Suprapubic skin (tissue), 4 donors: ENCODE results near the gene C10orf67. TPM values are rescaled to one million over a fixed set of nuclear protein-coding genes. Genes with fewer than 3 reads are reported as not detected.

ENCODE experiments used
- DNase-seq, 2 donors: peaks; one replicate each; pipeline ENCODE4 v3.0.0-alpha.2; 2019; ENCODE audit warnings: low spot score in 2 of 2
- H3K27ac ChIP-seq: fragments of 200-600 bp; sonication (generic); one replicate; pipeline ENCODE4 v1.5.1; 2019
- H3K27me3 ChIP-seq: fragments of 200-600 bp; sonication (generic); one replicate; pipeline ENCODE4 v1.5.1; 2019
- H3K36me3 ChIP-seq: fragments of 200-600 bp; sonication (generic); one replicate; pipeline ENCODE4 v1.5.1; 2019
- H3K4me1 ChIP-seq: fragments of 200-600 bp; sonication (generic); one replicate; pipeline ENCODE4 v1.5.1; 2019
- H3K4me3 ChIP-seq: fragments of 200-600 bp; sonication (generic); one replicate; pipeline ENCODE4 v1.5.1; 2019; ENCODE audit warnings: mild to moderate bottlenecking
- H3K9me3 ChIP-seq: fragments of 200-600 bp; sonication (generic); one replicate; pipeline ENCODE4 v1.5.1; 2019
- EP300 ChIP-seq: sonication (generic); formaldehyde crosslinking; IDR thresholded peaks from one replicate; pipeline ENCODE4 v1.6.1; 2017; ENCODE audit warnings: antibody characterized with exemption
- POLR2A ChIP-seq, 2 donors: fragments of 450-650 bp; IDR thresholded peaks; one replicate each; pipeline ENCODE4 v1.6.1; 2017; ENCODE audit warnings: antibody characterized with exemption in 2 of 2, mild to moderate bottlenecking in 2 of 2, moderate library complexity in 2 of 2
- POLR2AphosphoS5 ChIP-seq, 3 donors: sonication (generic); formaldehyde crosslinking; IDR thresholded peaks; one replicate each; pipeline ENCODE4 v1.6.1; 2017; ENCODE audit warnings: antibody characterized with exemption in 3 of 3
- WGBS: methylation state at CpG from one replicate; pipeline ENCODE4 v1.1.5; 2018; 5-methylcytosine and 5-hydroxymethylcytosine counted together
- total RNA-seq, 4 donors: library from RNA; depleted of rRNA; stranded (reverse); fragments of >200 nt; gene quantifications; one replicate each; pipeline ENCODE4 v1.1.0, GENCODE V29; 2016
- TF ChIP-seq, protein P1 (sequence below), 2 donors: fragments of 200-600 bp in 1 of 2; fragments of 450-650 bp in 1 of 2; sonication (generic) in 1 of 2; IDR thresholded peaks; one replicate each; pipeline ENCODE4 v1.5.1; 2016 to 2019; ENCODE audit warnings: antibody characterized with exemption in 2 of 2, mild to moderate bottlenecking in 1 of 2, moderate library complexity in 1 of 2

C10orf67 gene
- total RNA-seq, 4 donors from 2014 or later: 0.93 to 1.5 (median 1.5) TPM

DNA sequence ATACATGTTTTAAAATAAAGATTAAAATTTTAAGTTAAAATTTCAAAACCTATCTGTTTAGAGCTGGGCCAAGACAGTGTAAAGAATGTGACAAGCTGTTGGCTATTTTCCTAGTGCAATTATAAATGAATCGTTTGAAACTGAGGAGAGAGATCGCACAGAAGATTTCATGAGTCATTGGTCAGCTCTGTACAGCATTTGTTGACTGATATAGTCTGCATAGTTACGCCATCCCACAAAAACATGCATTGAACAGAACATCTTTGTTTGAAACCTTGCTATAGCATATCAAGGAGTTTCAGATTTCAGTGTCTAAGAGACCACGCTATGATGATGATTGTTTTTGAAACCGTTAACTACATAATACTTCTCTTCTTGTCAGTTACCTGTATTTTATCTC is 1.3 kb upstream of the C10orf67 start:
- TF ChIP-seq, protein P1, sequence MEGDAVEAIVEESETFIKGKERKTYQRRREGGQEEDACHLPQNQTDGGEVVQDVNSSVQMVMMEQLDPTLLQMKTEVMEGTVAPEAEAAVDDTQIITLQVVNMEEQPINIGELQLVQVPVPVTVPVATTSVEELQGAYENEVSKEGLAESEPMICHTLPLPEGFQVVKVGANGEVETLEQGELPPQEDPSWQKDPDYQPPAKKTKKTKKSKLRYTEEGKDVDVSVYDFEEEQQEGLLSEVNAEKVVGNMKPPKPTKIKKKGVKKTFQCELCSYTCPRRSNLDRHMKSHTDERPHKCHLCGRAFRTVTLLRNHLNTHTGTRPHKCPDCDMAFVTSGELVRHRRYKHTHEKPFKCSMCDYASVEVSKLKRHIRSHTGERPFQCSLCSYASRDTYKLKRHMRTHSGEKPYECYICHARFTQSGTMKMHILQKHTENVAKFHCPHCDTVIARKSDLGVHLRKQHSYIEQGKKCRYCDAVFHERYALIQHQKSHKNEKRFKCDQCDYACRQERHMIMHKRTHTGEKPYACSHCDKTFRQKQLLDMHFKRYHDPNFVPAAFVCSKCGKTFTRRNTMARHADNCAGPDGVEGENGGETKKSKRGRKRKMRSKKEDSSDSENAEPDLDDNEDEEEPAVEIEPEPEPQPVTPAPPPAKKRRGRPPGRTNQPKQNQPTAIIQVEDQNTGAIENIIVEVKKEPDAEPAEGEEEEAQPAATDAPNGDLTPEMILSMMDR (IDR thresholded peaks at IDR 0.05): no peak
- TF ChIP-seq POLR2AphosphoS5 (IDR thresholded peaks at IDR 0.05) (no peak), EP300 (no peak), POLR2A (IDR thresholded peaks at IDR 0.05) (no peak)
- H3K27ac ChIP-seq: no peak overlapping the region
- no peaks in the 10 kb centered on the region for H3K9me3 ChIP-seq
- no peak overlapping the region for H3K4me3 ChIP-seq
- H3K36me3 ChIP-seq: no peaks in the 10 kb centered on the region
- peaks cover 7% of the 10 kb centered on the region for H3K27me3 ChIP-seq
- peaks cover 28% of the 10 kb centered on the region for H3K4me1 ChIP-seq
- no peak for DNase-seq
- WGBS: 40% methylated on average over 5 of the region's 5 CpGs

DNA sequence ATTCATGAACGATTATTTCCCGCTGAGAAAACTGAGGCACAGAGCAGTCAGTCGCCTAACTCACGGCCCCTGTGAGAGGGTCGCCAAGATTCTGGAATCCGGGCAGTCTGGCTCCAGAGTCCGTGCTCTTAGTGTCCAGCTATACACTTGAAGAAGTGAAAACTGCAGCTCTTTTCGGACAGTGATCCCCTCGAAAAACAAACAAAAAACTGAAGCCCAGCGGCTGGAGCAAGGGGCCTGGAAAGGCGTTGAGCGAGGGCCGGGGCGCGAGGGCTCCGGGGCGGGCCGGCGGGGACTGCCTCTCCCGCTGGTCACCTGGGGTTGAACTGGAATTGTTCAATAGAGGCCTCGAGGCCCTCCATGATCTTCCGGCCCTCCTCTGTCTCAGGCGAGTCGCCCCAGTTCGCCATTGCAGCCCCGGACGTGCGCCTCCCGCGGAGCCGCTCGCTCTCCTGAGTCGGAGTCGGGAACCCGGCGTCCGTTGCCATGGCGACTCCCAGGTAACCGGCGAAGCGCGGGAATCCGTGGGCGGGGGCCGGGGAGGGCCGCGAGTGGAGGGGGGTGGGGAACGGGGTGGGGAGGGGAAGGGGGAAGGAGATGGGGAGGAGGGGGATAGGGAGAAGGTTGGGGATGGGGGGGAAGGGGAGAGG is 881 bp downstream of the C10orf67 start:
- Histone ChIP-seq H3K9me3 (no peaks in the 10 kb centered on the region), H3K4me3 (peak overlapping the region; percentile 63), H3K27ac (no peak overlapping the region), H3K27me3 (peaks cover 7% of the 10 kb centered on the region), H3K36me3 (no peaks in the 10 kb centered on the region), H3K4me1 (peaks cover 28% of the 10 kb centered on the region)
- no peak for DNase-seq
- TF ChIP-seq, protein P1 (IDR thresholded peaks at IDR 0.05): no peak
- no peak for TF ChIP-seq POLR2AphosphoS5 (IDR thresholded peaks at IDR 0.05)
- TF ChIP-seq EP300: no peak
- TF ChIP-seq POLR2A (IDR thresholded peaks at IDR 0.05): no peak
- 39% methylated on average over 13 of the region's 48 CpGs for WGBS

DNA sequence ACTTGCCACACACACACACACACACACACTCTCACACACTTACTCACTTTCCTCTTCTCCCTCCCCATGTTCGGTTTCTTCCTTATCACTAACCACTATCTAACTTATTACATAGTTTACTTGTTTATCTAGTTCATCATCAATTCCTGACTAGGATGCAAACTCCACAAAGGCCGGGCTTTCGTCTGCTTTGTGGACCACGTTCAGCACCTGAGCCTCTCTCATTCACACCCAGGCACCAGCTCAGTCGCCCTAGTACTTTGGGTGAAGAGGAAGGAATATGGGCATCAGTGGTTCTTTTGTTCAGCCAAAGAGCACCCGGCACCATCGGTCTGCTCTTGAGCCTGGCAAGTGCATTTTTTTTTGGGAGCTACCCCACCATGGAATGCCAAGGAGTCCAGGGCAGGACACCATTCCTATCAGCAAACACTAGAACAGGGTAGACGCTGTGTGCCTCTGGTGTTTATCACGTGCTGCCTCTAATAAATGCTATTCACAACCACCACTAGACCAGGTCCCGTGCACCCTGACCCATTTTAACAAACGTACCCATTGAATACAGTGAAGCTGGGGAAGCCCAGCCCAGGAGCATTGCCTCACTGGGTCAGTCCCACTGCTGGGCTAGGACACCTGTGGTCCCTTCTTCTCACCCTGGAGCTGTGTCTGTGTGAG is 2.2 kb downstream of the C10orf67 start:
- DNase-seq: no peak
- Histone ChIP-seq H3K27me3 (peaks cover 7% of the 10 kb centered on the region), H3K27ac (no peak overlapping the region), H3K9me3 (no peaks in the 10 kb centered on the region), H3K4me1 (peaks cover 28% of the 10 kb centered on the region), H3K36me3 (no peaks in the 10 kb centered on the region), H3K4me3 (no peak overlapping the region)
- WGBS: 88% methylated on average over 11 of the region's 11 CpGs
- TF ChIP-seq POLR2A (IDR thresholded peaks at IDR 0.05) (no peak), EP300 (no peak), POLR2AphosphoS5 (IDR thresholded peaks at IDR 0.05) (no peak)
- TF ChIP-seq, protein P1 (IDR thresholded peaks at IDR 0.05): no peak

DNA sequence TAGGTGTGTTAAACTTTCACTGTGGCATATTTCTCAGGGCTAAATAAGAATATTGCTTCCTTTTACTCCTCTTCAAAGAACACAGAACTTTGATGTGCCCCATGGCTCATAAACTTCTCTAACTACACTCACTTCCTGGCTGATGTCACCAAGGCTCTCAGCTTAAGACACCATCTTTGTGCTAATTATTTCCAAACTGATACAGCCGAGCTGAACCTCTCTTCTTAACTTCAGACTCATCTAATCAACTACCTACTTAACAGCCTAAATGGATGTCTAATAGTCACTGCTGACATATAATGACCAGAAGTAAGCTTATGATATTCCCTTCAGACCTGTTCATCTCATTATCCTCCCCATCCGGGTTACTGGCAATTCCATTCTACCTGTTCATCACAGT is 3.6 kb downstream of the C10orf67 start:
- TF ChIP-seq POLR2A (IDR thresholded peaks at IDR 0.05) (no peak), EP300 (no peak), POLR2AphosphoS5 (IDR thresholded peaks at IDR 0.05) (no peak)
- TF ChIP-seq, protein P1 (IDR thresholded peaks at IDR 0.05): no peak
- WGBS: 48% methylated on average over 2 of the region's 2 CpGs
- Histone ChIP-seq H3K36me3 (no peaks in the 10 kb centered on the region), H3K27me3 (peaks cover 7% of the 10 kb centered on the region), H3K9me3 (no peaks in the 10 kb centered on the region), H3K4me1 (peaks cover 21% of the 10 kb centered on the region), H3K27ac (no peak overlapping the region), H3K4me3 (no peak overlapping the region)
- no peak for DNase-seq

DNA sequence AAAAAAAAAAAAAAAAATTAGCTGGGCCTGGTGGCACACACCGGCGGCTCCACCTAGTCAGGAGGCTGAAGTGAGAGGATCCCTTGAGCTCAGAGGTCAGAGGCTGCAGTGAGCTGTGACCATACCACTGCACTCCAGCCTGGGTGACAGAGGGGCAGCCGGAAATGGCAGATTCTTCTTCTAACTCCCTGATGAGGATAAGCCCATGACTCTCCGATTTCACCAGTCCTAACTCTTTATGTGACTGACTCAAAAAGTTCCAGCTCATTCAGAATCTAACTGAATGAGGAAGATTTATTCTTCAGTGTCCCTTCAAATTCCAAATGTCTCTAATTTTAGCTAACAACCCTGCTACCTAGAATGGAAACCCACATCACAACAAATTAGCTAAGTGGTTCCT is 4.2 kb downstream of the C10orf67 start:
- WGBS: 96% methylated on average over 4 of the region's 4 CpGs
- peaks cover 19% of the 10 kb centered on the region for H3K4me1 ChIP-seq
- no peak for DNase-seq
- no peak overlapping the region for H3K4me3 ChIP-seq
- H3K36me3 ChIP-seq: no peaks in the 10 kb centered on the region
- H3K9me3 ChIP-seq: no peaks in the 10 kb centered on the region
- no peak for TF ChIP-seq POLR2A (IDR thresholded peaks at IDR 0.05)
- TF ChIP-seq POLR2AphosphoS5 (IDR thresholded peaks at IDR 0.05): no peak
- TF ChIP-seq, protein P1 (IDR thresholded peaks at IDR 0.05): no peak
- no peak for TF ChIP-seq EP300
- H3K27me3 ChIP-seq: peaks cover 7% of the 10 kb centered on the region
- no peak overlapping the region for H3K27ac ChIP-seq
